Mesenchymal stem cell (in vitro differentiated cells and primary cell): ENCODE measurements around the gene SEL1L2.

Experiments used
- DNase-seq: peaks from one replicate; pipeline ENCODE4 v3.0.0-alpha.2; 2013
- H2AFZ ChIP-seq: one replicate; pipeline ENCODE4 v1.6.1; 2013; ENCODE audit warnings: low read depth, mild to moderate bottlenecking, control low read depth, inconsistent platforms, low read length, moderate library complexity
- H2AK5ac ChIP-seq: 2 replicates; pipeline ENCODE4 v1.6.1; 2013; ENCODE audit warnings: low read length, moderate library complexity, mild to moderate bottlenecking, inconsistent platforms; ENCODE audit not compliant: severe bottlenecking
- H2BK120ac ChIP-seq: one replicate; pipeline ENCODE4 v1.6.1; 2013; ENCODE audit warnings: low read depth, mild to moderate bottlenecking, inconsistent platforms, low read length, moderate library complexity
- H2BK12ac ChIP-seq, 2 experiments: one replicate each; pipeline ENCODE4 v1.6.1; 2013; ENCODE audit warnings: inconsistent platforms in 2 of 2, low read length in 2 of 2, mild to moderate bottlenecking in 2 of 2, moderate library complexity in 2 of 2, control low read depth in 1 of 2
- H2BK15ac ChIP-seq: one replicate; pipeline ENCODE4 v1.6.1; 2013; ENCODE audit warnings: mild to moderate bottlenecking, low read depth, inconsistent platforms; ENCODE audit not compliant: poor library complexity, severe bottlenecking
- H2BK5ac ChIP-seq: 2 replicates; pipeline ENCODE4 v1.6.1; 2013; ENCODE audit warnings: low read depth, mild to moderate bottlenecking, low read length, control low read depth, inconsistent platforms; ENCODE audit not compliant: poor library complexity, severe bottlenecking
- H3K14ac ChIP-seq, 2 experiments: one replicate each; pipeline ENCODE4 v1.6.1; 2013; ENCODE audit warnings: inconsistent platforms in 2 of 2, low read length in 2 of 2, control low read depth in 1 of 2, mild to moderate bottlenecking in 1 of 2, moderate library complexity in 1 of 2
- H3K18ac ChIP-seq, 2 experiments: one replicate each; pipeline ENCODE4 v1.6.1; 2013; ENCODE audit warnings: inconsistent platforms in 2 of 2, low read length in 2 of 2, control low read depth in 1 of 2, low read depth in 1 of 2, mild to moderate bottlenecking in 1 of 2
- H3K23ac ChIP-seq, 2 experiments: one replicate each; pipeline ENCODE4 v1.6.1; 2013; ENCODE audit warnings: inconsistent platforms in 2 of 2, low read length in 2 of 2, mild to moderate bottlenecking in 2 of 2, moderate library complexity in 2 of 2, control low read depth in 1 of 2
- H3K27ac ChIP-seq: 2 replicates; pipeline ENCODE4 v1.5.1; 2013; ENCODE audit warnings: mild to moderate bottlenecking, moderate library complexity, low read length, control low read depth, inconsistent platforms; ENCODE audit not compliant: poor library complexity, severe bottlenecking
- H3K27me3 ChIP-seq, 2 experiments: 2 replicates each; pipeline versions ENCODE4 v1.6.1 to v1.7.0; 2013; ENCODE audit warnings: low read length in 2 of 2, mild to moderate bottlenecking in 2 of 2, moderate library complexity in 2 of 2, control low read depth in 1 of 2, inconsistent platforms in 1 of 2; ENCODE audit not compliant: control insufficient read depth in 1 of 2, insufficient read depth in 1 of 2
- H3K36me3 ChIP-seq, 2 experiments: 2 replicates each; pipeline versions ENCODE4 v1.6.1 to v1.7.0; 2013; ENCODE audit warnings: low read length in 2 of 2, control low read depth in 1 of 2, inconsistent platforms in 1 of 2, low read depth in 1 of 2, mild to moderate bottlenecking in 1 of 2; ENCODE audit not compliant: insufficient read depth in 2 of 2, control insufficient read depth in 1 of 2
- H3K4ac ChIP-seq, 2 experiments: one replicate each; pipeline ENCODE4 v1.6.1; 2013; ENCODE audit warnings: inconsistent platforms in 2 of 2, low read length in 2 of 2, mild to moderate bottlenecking in 2 of 2, moderate library complexity in 2 of 2, control low read depth in 1 of 2, low read depth in 1 of 2
- H3K4me1 ChIP-seq: 2 replicates; pipeline ENCODE4 v1.6.1; 2013; ENCODE audit warnings: low read depth, low read length, control low read depth; ENCODE audit not compliant: control insufficient read depth, insufficient read depth
- H3K4me2 ChIP-seq: 2 replicates; pipeline ENCODE4 v1.6.1; 2013; ENCODE audit warnings: low read length, mild to moderate bottlenecking, inconsistent platforms; ENCODE audit not compliant: poor library complexity, severe bottlenecking
- H3K4me3 ChIP-seq, 2 experiments: 2 replicates each; pipeline versions ENCODE4 v1.5.1 to v1.7.0; 2013; ENCODE audit warnings: low read length in 2 of 2, mild to moderate bottlenecking in 2 of 2, control low read depth in 1 of 2, low read depth in 1 of 2; ENCODE audit not compliant: insufficient read depth in 1 of 2
- H3K79me1 ChIP-seq: replicated peaks from 2 replicates; pipeline ENCODE4 v1.6.1; 2013; ENCODE audit warnings: mild to moderate bottlenecking, control low read depth, low read length, inconsistent platforms; ENCODE audit not compliant: poor library complexity, severe bottlenecking
- H3K9ac ChIP-seq: 2 replicates; pipeline ENCODE4 v1.7.0; 2013; ENCODE audit warnings: mild to moderate bottlenecking, low read length, moderate library complexity
- H3K9me3 ChIP-seq: 2 replicates; pipeline ENCODE4 v1.7.0; 2013; ENCODE audit warnings: mild to moderate bottlenecking, low read length; ENCODE audit not compliant: control insufficient read depth
- H4K8ac ChIP-seq: one replicate; pipeline ENCODE4 v1.6.1; 2013; ENCODE audit warnings: inconsistent platforms, mild to moderate bottlenecking, low read length, moderate library complexity
- H4K91ac ChIP-seq: one replicate; pipeline ENCODE4 v1.6.1; 2013; ENCODE audit warnings: mild to moderate bottlenecking, low read length, inconsistent platforms
- WGBS: methylation state at CpG from one replicate; pipeline ENCODE4 v1.1.7; 2013; ENCODE audit warnings: mixed read lengths; 5-methylcytosine and 5-hydroxymethylcytosine counted together

Gene SEL1L2

DNA sequence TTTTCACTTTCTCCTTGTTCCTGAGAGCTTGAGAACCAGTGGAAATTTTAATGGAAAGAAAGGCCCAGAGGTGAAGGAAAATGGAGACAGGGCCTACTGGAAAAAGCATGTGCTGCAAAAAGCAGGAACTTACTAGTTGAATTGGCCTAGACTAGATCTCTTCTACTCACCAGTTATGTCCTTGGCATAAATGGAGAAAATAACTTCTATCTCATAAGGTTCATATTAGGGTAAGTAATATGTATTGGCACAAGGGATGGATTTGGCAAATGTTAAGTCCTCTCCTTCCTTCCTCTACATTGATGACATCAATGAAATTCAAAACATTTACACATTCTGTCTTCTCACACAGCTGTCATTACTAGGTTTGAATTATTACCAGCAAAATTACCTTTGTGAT, 131.5 kb downstream of the SEL1L2 start:
- H3K23ac ChIP-seq = no peak overlapping the region
- no peak overlapping the region for H2BK120ac ChIP-seq
- H3K4me3 ChIP-seq = no peak overlapping the region
- no peak overlapping the region for H3K9ac ChIP-seq
- no peak overlapping the region for H2BK5ac ChIP-seq
- H3K27ac ChIP-seq = no peak overlapping the region
- no peaks in the 10 kb centered on the region for H3K4me1 ChIP-seq
- H2AFZ ChIP-seq = no peak overlapping the region
- H4K91ac ChIP-seq = no peak overlapping the region
- H3K27me3 ChIP-seq = no peaks in the 10 kb centered on the region
- H3K9me3 ChIP-seq = no peaks in the 10 kb centered on the region
- H4K8ac ChIP-seq = no peak overlapping the region
- H3K4me2 ChIP-seq = no peak overlapping the region
- no peak overlapping the region for H3K14ac ChIP-seq
- H3K4ac ChIP-seq = no peak overlapping the region
- DNase-seq = no peak
- H2BK15ac ChIP-seq = no peak overlapping the region
- no peak overlapping the region for H2BK12ac ChIP-seq
- H2AK5ac ChIP-seq = no peak overlapping the region
- H3K36me3 ChIP-seq = no peaks in the 10 kb centered on the region
- H3K79me1 ChIP-seq = no peaks in the 10 kb centered on the region
- H3K18ac ChIP-seq = no peak overlapping the region

DNA sequence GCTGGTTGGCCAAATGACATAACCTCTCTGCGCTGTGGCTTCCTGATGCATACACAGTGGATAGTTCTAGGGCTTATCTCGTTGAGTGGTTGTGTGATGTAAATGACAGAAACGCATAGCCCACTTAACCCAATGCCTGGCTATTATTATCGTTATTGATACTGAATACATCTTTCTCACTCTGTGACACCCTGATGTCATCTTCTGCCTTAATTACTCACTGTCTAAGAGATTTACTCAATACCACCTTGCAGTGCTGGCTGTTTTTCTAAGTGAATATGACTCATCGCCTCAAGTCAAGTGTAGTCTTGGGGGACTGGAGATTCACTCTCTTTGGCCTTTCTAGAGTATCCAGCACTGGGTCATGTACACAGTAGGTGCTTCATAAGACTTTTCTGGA, 132.0 kb downstream of the SEL1L2 start:
- no peak for DNase-seq
- Histone ChIP-seq H2BK12ac (no peak overlapping the region), H3K79me1 (no peaks in the 10 kb centered on the region), H3K4me1 (no peaks in the 10 kb centered on the region), H3K9me3 (no peaks in the 10 kb centered on the region), H3K9ac (no peak overlapping the region), H2BK15ac (no peak overlapping the region), H3K4me2 (no peak overlapping the region), H2BK5ac (no peak overlapping the region), H3K27ac (no peak overlapping the region), H3K27me3 (no peaks in the 10 kb centered on the region), H3K36me3 (no peaks in the 10 kb centered on the region), H3K18ac (no peak overlapping the region), H2BK120ac (no peak overlapping the region), H3K23ac (no peak overlapping the region), H3K4me3 (no peak overlapping the region), H4K91ac (no peak overlapping the region), H2AFZ (no peak overlapping the region), H4K8ac (no peak overlapping the region), H3K14ac (no peak overlapping the region), H2AK5ac (no peak overlapping the region), H3K4ac (no peak overlapping the region)
- 100% methylated on average over 2 of the region's 5 CpGs for WGBS

DNA sequence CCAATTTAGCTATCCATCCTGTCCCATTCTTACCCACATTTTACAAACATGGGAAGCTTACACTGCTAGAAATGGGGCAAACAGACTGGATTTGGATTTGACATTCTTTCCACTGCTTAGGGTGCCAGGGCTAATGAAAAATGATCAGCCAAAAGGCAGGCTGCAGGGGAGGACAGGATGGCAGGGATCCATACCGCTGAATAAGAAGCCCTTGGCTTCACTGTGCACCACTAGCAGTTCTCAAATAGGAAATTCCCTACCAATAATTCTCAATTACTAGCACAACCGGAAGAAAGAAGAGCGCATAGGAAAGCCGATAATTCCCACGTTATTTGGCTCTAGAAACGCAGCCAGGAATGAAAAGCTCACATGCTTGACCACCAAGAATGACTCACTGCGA, 132.5 kb downstream of the SEL1L2 start:
- Histone ChIP-seq H2AK5ac (no peak overlapping the region), H3K27ac (no peak overlapping the region), H2AFZ (no peak overlapping the region), H4K8ac (no peak overlapping the region), H3K9ac (no peak overlapping the region), H3K27me3 (no peaks in the 10 kb centered on the region), H3K4me2 (no peak overlapping the region), H2BK120ac (no peak overlapping the region), H3K4me3 (no peak overlapping the region), H4K91ac (no peak overlapping the region), H3K36me3 (no peaks in the 10 kb centered on the region), H3K79me1 (no peaks in the 10 kb centered on the region), H3K4me1 (no peaks in the 10 kb centered on the region), H3K23ac (no peak overlapping the region), H3K18ac (no peak overlapping the region), H2BK15ac (no peak overlapping the region), H3K4ac (no peak overlapping the region), H3K9me3 (no peaks in the 10 kb centered on the region), H2BK5ac (no peak overlapping the region), H2BK12ac (no peak overlapping the region), H3K14ac (no peak overlapping the region)
- WGBS = 87% methylated on average over 7 of the region's 7 CpGs
- no peak for DNase-seq

DNA sequence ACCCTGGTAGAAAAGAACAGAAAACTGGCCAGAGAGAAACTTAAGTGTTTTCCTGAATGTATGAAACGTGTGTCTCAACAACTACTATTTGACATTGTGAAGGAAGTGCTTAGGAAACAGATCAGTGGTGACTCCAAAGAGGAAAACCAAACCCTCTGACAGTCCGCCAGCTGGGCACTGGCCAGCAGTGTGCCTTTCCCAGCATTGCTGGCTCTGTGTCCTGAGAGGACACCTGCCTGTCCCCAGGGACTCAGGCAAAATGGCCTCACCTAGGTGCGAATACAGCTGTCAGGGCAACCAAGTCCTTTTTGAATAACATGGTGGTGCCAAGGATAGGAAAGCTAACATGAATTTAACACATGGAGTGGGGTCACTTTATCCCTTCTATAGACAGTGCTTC, 133.1 kb downstream of the SEL1L2 start:
- WGBS = 64% methylated on average over 3 of the region's 3 CpGs

More for the DNA sequence above, 133.1 kb downstream of the SEL1L2 start:
- no peak overlapping the region for H2AK5ac ChIP-seq
- H3K4me3 ChIP-seq = no peak overlapping the region
- no peak overlapping the region for H3K18ac ChIP-seq
- DNase-seq = no peak
- no peak overlapping the region for H3K14ac ChIP-seq
- no peak overlapping the region for H2BK12ac ChIP-seq
- H3K79me1 ChIP-seq = no peaks in the 10 kb centered on the region
- H2AFZ ChIP-seq = no peak overlapping the region
- H3K4me1 ChIP-seq = no peaks in the 10 kb centered on the region
- H3K4me2 ChIP-seq = no peak overlapping the region
- no peak overlapping the region for H3K4ac ChIP-seq
- no peaks in the 10 kb centered on the region for H3K36me3 ChIP-seq
- H3K27me3 ChIP-seq = no peaks in the 10 kb centered on the region
- no peak overlapping the region for H4K91ac ChIP-seq
- H2BK120ac ChIP-seq = no peak overlapping the region
- H2BK15ac ChIP-seq = no peak overlapping the region
- H4K8ac ChIP-seq = no peak overlapping the region
- no peak overlapping the region for H2BK5ac ChIP-seq
- H3K9ac ChIP-seq = no peak overlapping the region
- H3K27ac ChIP-seq = no peak overlapping the region
- H3K23ac ChIP-seq = no peak overlapping the region
- H3K9me3 ChIP-seq = no peaks in the 10 kb centered on the region
